Measurements from ENCODE around the gene RIPOR1. TPM values are rescaled to one million over a fixed set of nuclear protein-coding genes. Genes with fewer than 3 reads are reported as not detected.

Gene RIPOR1
- polyA plus RNA-seq, 1 donor (not counting 4 experiments of a cell fraction or from before 2014, with no cell fraction given), result 5.3 TPM

GRCh38 chr16:67565470-67566100 is 37.0 kb downstream of the RIPOR1 start:
- Histone ChIP-seq H3K9me3 (ENCODE audit: control insufficient read depth, low read depth, low read length) (no peaks in the 10 kb centered on the region), H3K36me3 (ENCODE audit: control insufficient read depth in 2 of 2, extremely low read depth in 1 of 2, insufficient read depth in 2 of 2, low read length in 2 of 2) (no peaks in the 10 kb centered on the region), H3K27me3 (ENCODE audit: control insufficient read depth, extremely low read depth, insufficient read depth, low read length) (no peaks in the 10 kb centered on the region), H3K4me1 (ENCODE audit: control insufficient read depth, extremely low read depth, insufficient read depth, low read length) (peaks cover 21% of the 10 kb centered on the region), H4K20me1 (ENCODE audit: control insufficient read depth, extremely low read depth, insufficient read depth, low read length) (peaks cover 3% of the 10 kb centered on the region), H3K9ac (ENCODE audit: control insufficient read depth, extremely low read depth, insufficient read depth, low read length) (no peak overlapping the region), H3K9me1 (ENCODE audit: control insufficient read depth, extremely low read depth, insufficient read depth, low read length) (no peaks in the 10 kb centered on the region), H3K27ac (ENCODE audit: control insufficient read depth, insufficient read depth, low read length) (no peak overlapping the region), H3K79me2 (ENCODE audit: control insufficient read depth, insufficient read depth, low read length) (peaks cover 72% of the 10 kb centered on the region), H2AFZ (ENCODE audit: control insufficient read depth, low read length) (no peak overlapping the region), H3K4me3 (ENCODE audit: control insufficient read depth in 2 of 3, extremely low read depth in 1 of 3, insufficient read depth in 2 of 3, low read depth in 1 of 3, low read length in 3 of 3) (no peak overlapping the region), H3K4me2 (ENCODE audit: control insufficient read depth, extremely low read depth, insufficient read depth, low read depth, low read length) (no peak overlapping the region)
- DNase-seq (ENCODE audit: low read depth, low spot score) (no peak), FAIRE-seq (no peak)
- TF ChIP-seq, protein P1, sequence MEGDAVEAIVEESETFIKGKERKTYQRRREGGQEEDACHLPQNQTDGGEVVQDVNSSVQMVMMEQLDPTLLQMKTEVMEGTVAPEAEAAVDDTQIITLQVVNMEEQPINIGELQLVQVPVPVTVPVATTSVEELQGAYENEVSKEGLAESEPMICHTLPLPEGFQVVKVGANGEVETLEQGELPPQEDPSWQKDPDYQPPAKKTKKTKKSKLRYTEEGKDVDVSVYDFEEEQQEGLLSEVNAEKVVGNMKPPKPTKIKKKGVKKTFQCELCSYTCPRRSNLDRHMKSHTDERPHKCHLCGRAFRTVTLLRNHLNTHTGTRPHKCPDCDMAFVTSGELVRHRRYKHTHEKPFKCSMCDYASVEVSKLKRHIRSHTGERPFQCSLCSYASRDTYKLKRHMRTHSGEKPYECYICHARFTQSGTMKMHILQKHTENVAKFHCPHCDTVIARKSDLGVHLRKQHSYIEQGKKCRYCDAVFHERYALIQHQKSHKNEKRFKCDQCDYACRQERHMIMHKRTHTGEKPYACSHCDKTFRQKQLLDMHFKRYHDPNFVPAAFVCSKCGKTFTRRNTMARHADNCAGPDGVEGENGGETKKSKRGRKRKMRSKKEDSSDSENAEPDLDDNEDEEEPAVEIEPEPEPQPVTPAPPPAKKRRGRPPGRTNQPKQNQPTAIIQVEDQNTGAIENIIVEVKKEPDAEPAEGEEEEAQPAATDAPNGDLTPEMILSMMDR (optimal IDR thresholded peaks at IDR 0.05 in 1 of 3, IDR thresholded peaks at IDR 0.05 in 1 of 3, conservative IDR thresholded peaks at IDR 0.05 in 1 of 3; ENCODE audit: extremely low read depth in 1 of 3, insufficient read depth in 2 of 3, low read length in 3 of 3), result no peak
- no peak for TF ChIP-seq EZH2 (IDR thresholded peaks at IDR 0.05; ENCODE audit: low read length)
- dilution Hi-C loops (cut with MboI; ENCODE audit: extremely low pct_ligation_motif_present, low sequenced_read_pairs), result no loop called here

GRCh38 chr16:67571464-67571863 is 42.8 kb downstream of the RIPOR1 start:
- Histone ChIP-seq H3K9ac (ENCODE audit: control insufficient read depth, extremely low read depth, insufficient read depth, low read length) (no peak overlapping the region), H3K4me3 (ENCODE audit: control insufficient read depth in 2 of 3, extremely low read depth in 1 of 3, insufficient read depth in 2 of 3, low read depth in 1 of 3, low read length in 3 of 3) (no peak overlapping the region), H2AFZ (ENCODE audit: control insufficient read depth, low read length) (no peak overlapping the region), H3K27me3 (ENCODE audit: control insufficient read depth, extremely low read depth, insufficient read depth, low read length) (no peaks in the 10 kb centered on the region), H3K36me3 (ENCODE audit: control insufficient read depth in 2 of 2, extremely low read depth in 1 of 2, insufficient read depth in 2 of 2, low read length in 2 of 2) (peaks cover 8 to 22% of the 10 kb centered on the region in 2 experiments), H3K79me2 (ENCODE audit: control insufficient read depth, insufficient read depth, low read length) (peaks cover 79% of the 10 kb centered on the region), H3K9me1 (ENCODE audit: control insufficient read depth, extremely low read depth, insufficient read depth, low read length) (no peaks in the 10 kb centered on the region), H3K27ac (ENCODE audit: control insufficient read depth, insufficient read depth, low read length) (no peak overlapping the region), H4K20me1 (ENCODE audit: control insufficient read depth, extremely low read depth, insufficient read depth, low read length) (peaks cover 3% of the 10 kb centered on the region), H3K4me1 (ENCODE audit: control insufficient read depth, extremely low read depth, insufficient read depth, low read length) (no peaks in the 10 kb centered on the region), H3K4me2 (ENCODE audit: control insufficient read depth, extremely low read depth, insufficient read depth, low read depth, low read length) (no peak overlapping the region), H3K9me3 (ENCODE audit: control insufficient read depth, low read depth, low read length) (no peaks in the 10 kb centered on the region)
- FAIRE-seq, result no peak
- dilution Hi-C loops (cut with MboI; ENCODE audit: extremely low pct_ligation_motif_present, low sequenced_read_pairs), result no loop called here
- DNase-seq (ENCODE audit: low read depth, low spot score), result no peak
- no peak for TF ChIP-seq EZH2 (IDR thresholded peaks at IDR 0.05; ENCODE audit: low read length)
- TF ChIP-seq, protein P1 (optimal IDR thresholded peaks at IDR 0.05 in 1 of 3, IDR thresholded peaks at IDR 0.05 in 1 of 3, conservative IDR thresholded peaks at IDR 0.05 in 1 of 3; ENCODE audit: extremely low read depth in 1 of 3, insufficient read depth in 2 of 3, low read length in 3 of 3), result no peak
